Stimulated activated CD4-positive, alpha-beta T cell treated with anti-CD3 and anti-CD28 coated beads, TNF-alpha, amount 100 ng/mL, for 4 hours (primary cell): ENCODE measurements around the gene DROSHA.
"Not testable (repeated sequence)": the region's sequence is repeated elsewhere in the genome, so short reads cannot be mapped to it uniquely, and the experiment has no call there.

Experiments used
- DNase-seq, 3 experiments: peaks; one replicate each; pipeline ENCODE4 v3.0.0-alpha.2; 2020; ENCODE audit warnings: low read depth in 3 of 3

DROSHA gene

DNA sequence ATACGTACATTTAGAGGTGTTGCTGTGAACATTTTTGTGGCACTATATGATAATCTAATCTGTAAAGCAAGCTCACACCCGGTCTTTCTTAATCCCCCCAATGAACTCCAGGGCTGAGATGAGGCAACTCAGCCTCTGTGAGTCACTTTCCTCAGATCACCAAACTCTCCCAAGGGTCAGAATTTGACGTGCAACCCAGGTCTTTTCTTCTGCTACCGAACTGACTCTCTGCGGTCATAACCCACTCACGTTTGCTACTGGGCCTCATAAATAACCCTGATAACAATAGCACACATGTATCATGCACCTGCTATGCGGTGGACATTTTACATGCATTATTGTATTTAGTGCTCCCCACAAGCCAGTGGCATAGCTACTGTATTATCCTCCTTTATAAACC, 153.1 kb downstream of the DROSHA start:
- no peak for DNase-seq

DNA sequence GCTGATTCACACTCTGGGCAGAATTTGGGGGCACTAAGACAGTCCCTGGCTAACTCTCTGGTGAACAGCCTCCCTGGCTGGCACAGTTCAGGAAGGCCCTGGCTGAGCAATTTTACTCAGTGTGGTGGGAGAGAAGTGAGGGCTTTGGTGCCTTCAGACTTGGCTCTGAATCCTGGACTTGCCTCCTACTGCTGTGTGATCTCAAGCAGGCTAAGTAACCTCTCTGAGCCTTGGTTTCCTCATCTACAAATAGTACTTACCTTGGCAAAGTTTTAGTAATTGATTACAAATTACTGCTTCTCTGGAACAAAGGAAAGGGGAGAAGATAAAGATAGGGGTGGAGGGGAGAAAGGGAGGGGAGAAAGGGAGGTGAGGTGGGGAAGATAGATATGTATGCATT, 153.8 kb downstream of the DROSHA start:
- DNase-seq, result no peak

DNA sequence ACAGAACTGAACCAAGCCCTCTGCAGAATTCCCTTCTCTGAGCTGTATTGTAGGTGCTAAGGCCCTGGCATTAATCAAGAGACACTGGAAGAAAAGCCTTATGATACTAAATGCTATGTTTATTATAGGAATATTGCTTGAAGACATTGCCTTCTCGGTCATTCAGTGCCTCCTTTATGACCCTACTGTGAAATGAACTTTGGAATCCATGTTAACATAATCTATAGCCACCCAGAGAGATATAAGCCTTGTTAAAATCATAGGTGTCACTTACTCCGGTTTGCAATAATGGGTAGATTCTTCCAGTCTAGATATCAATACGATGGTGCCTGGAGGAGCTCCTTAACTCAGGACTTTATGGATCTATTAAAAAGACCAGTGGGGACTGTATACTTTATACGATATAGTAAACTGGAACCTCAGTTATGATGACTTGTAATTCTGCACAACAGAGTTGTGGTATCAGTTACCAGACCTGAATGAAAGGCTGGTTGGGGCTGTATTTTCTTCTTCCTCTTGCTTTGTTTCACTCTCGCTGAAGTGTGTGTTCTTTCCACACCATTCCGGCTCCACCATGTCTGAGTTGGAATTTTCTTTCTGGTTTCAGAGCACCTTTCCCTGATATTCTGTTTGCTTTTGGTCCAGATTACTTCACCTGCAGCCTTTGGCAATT, 154.5 kb downstream of the DROSHA start:
- DNase-seq, result no peak

DNA sequence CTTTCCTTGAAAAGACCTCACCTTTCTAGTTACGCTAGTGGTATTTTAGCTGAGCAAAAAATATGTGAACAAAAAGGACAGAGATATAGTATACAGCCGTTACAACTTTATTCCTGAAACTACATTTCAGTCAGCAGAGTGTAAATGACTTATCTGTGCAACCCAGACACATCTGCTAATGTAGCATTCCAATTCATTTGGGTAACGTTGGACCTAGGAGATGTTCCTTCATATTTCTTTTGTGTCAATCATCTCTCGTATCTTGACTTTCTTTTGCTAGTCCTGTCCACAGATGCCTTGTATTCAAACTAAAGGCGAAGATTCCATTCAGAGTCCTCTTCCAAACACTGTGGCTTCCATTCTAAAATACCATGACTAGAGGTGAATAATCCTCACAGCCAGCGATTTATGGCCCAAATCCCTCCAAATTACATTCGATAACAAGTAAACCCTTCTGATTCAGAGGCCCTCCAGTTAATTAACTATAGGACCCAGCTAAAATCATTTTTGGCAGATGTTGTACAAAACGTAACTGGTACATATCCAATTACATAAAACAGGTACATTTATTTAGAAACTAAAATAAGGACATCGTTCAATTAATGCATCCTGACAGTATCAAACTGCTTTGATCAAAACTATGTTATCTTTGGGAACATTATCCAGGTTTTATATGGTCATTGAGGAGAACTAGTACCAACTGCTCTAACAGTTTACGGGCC, 155.7 kb downstream of the DROSHA start:
- DNase-seq, result no peak

DNA sequence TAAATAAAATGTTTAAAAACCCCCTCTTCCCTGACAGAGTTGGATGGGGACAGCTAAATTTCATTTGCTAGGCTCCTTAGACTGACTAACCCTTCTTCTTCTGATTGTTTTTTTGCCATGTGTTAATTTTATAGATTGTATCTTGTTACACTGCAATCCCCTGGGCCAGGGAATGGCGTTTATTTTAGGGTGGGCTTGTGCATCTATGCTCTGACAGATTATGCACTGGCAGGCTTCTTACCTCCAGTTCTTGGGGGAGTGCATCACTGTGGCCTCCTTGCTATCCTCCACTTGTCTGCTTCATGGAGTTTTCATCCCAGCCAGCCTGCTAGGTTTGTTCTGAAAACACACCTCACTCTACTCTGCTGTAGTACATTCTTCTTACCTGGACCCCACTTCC, 159.8 kb downstream of the DROSHA start:
- DNase-seq, result no peak

DNA sequence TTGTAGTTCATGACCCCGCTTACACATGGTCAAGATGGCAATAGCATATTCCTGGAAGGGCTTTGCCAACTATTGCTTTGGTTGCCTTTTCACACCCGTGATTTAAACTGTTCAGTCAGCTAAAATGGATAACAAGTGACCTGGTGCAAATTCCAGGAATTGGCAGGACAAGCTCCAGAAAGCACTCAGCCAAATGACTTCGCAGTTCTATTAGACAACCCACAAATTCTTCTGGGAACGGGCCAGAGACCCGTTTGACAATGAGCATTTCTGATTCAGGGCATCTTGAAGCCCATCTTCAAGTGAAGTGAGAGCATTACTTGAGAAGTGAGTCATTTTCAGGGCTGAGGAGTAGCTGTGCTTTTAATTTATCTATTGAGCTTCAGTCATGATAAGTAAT, 165.0 kb downstream of the DROSHA start:
- no peak for DNase-seq

DNA sequence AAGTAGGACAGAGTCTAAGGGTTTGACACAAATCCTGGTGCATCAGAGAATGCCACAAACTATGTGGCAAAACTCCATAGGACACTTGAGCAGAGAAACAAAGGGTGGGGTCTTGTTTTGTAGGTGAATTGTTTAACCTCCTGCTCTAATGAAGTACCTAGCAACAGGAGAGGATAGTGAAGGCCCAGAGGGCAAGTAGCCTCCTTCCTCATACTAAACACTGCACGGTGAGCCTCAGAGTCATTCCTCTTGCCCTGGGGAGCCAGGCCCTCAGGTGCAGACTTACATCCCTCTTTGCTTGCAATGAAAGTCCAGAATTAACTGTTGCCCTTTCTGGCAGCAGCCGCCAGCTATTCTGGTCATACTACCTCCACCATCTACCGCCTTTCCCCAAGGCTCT, 166.1 kb downstream of the DROSHA start:
- DNase-seq, result no peak

DNA sequence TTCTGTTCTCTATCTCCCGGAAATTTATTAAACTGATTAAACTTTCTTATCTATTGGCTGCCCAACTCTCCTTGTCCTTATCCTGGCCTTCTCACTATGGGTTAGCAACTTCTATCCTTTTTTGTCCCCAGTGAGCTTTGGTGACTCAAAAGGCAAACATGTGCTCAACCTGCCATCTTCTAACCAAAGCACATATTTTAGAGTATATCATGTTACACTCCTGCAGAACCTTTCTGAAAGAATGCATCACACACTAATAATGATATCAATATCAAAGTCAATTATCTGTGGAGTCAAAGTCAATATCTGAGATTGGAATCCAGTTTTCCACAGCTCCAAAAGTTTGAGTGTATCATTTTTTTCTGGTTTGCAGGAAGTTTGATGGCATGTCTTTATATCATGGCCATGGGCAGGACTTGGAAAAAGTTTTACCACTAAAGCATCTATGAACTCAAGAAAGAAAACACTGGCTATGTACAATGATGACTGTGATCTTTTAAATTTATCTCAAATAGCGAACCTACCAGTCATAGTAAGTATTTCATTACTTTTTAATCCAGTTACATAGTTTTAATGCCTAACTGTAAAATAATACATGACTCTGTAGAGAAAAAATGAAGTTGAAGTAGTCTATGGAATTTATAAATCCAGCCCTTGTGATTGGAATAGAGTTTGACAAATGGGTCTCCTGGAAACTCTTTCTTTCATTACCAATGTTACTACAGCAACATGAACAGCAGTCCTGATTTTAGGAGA, 166.8 kb downstream of the DROSHA start:
- no peak for DNase-seq

DNA sequence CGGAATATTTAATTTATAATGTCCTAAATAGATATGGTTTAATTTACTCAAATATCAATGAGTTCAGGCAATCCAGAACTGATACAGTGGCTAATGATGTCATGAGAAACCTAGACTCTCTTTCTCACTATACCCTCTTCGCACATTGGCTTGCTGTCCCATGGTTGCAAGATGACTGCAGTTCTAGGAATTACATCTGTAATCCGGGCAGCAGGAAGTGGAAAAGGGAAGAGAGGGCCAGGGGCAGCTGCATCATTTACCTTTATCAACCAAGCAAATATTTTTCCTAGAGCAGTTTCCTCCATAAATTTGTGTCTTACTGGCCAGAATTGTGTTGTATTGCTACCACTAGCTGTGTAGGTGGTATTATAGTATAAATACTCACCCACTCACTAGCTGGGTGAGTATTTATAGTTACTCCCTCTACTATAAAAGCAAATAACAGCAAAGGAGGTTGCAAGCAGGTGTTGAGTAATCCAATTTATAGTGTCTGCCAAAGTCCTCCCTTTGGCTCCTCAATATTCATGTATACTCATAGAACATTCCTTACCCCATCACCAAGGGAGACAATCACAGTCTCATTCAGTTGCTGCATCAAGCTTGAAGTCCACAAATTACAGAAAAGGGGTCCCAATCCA, 168.8 kb downstream of the DROSHA start:
- no peak for DNase-seq

DNA sequence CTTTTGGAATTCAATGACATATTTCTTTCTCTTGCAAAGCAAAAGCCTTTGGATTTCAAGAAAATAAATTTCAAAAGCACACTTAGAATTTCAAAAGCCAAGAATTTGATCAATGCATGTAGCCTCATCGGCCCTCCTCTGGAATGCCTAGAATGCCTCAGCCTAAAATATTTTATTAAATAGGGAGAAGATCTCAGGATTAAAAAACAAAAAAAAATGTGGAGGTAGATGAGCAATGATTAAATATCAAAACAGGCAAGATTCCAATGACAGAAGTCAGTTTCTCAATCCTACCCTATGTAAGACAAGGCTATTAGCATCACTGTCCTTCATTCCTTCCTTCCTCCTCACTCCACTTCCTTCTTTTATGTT, 169.4 kb downstream of the DROSHA start:
- no peak for DNase-seq

DNA sequence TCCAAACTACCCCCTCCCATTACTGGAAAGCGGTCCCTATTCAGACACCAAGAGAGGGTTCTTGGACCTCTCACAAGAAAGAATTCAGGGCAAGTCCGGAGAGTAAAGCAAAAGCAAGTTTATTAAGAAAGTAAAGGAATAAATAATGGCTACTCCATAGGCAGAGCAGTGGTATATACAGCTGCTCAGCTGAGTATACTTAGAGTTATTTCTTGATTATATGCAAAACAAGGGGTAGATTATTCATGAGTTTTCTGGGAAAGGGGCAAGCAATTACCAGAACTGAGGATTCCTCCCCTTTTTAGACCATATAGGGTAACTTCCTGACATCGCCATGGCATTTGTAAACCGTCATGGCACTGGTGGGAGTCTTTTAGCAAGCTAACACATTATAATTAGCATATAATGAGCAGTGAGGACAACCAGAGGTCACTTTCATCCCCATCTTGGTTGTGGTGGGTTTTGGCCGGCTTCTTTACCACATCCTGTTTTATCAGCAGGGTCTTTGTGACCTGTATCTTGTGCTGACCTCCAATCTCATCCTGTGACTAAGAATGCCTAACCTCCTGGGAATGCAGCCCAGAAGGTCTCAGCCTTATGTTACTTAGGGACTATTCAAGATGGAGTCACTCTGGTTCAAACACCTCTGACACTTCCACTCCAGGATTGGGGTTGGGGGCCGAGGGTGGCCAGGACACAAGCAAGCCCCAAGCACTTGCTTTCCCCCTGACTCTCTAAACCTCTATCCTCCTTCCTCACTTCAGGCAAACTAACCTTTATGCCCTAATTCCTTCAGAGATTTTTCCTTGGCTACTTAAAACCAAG, 170.0 kb downstream of the DROSHA start:
- not testable (repeated sequence) for DNase-seq

DNA sequence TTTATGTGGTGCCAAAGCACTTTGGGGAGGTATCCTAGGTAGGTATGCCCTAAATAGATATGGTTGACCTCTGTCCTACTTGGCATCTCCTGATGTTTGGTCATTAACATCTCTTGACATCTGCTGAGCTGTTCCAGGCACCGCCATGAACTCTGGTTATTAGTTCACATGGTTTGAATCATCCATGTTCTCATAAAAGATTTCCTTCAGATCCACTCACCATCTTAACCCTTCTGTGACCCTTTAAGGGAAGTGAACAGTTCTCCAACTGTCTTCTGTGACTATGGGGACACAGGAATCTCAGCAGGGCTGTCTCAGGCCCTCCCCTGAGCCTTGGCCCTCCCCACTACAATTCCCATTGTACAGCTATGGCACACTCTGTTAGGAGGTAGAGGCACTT, 170.7 kb downstream of the DROSHA start:
- no peak for DNase-seq

DNA sequence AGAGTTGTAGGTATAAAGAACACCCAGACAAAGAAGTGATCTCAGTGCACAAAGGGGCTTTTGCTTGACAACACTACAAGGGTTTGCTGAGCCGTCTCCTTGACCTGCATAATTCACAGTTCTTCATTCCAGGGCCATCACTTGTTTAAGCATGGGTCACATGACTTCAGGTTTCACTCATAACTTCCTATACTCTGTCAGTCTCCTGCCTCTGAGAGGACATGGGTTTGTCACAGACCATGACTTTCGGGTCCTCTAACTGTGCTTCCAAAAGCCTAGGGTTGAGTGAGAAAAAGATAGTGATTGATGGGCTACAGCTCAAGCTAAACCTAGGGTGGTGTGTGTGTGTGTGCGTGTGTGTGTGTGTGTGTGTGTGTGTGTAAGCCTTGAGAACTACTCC, 172.1 kb downstream of the DROSHA start:
- DNase-seq, result no peak

DNA sequence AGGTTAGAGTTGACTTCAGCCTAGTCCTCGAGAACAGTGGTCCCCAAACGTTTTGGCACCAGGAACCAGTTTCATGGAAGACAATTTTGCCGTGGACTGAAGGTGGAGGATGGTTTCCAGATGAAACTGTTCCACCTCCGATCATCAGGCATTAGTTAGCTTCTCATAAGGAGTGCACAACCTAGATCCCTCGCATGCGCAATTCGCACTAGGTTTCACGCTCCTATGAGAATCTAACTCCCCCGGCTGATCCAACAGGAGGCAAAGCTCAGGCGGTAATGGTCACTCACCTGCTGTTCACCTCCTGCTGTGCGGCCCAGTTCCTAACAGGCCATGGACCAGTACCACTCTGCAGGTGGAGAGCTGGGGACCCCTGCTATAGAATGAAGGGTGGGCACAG, 174.9 kb downstream of the DROSHA start:
- DNase-seq, result no peak

DNA sequence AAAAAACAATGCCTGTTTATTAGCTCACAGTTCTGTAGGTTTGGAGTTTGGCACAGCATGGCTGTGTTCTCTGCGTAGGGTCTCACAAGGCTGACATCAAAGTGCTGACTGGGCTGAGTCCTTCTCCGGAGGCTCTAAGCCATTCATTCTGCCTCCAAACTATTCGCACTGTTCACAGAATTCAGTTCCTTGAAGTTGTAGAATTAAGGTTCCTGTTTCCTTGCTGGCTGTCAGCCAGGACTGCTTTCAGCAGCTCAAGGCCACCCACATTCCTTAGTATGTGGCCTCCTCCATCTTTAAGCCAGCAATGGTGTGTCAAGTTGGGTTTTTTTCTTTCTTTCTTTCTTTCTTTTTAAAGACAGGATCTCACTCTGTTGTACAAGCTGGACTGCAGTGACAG, 176.6 kb downstream of the DROSHA start:
- DNase-seq, result no peak
